ENCODE measurements around the gene WDR4. TPM values are rescaled to one million over a fixed set of nuclear protein-coding genes. Genes with fewer than 3 reads are reported as not detected.
"Not testable (repeated sequence)": the region's sequence is repeated elsewhere in the genome, so short reads cannot be mapped to it uniquely, and the experiment has no call there.

The WDR4 gene
- total RNA-seq, 2 experiments from 2014 or later: 18.2 to 18.5 TPM

- Mint-ChIP-seq H3K4me1 (no peaks in the 10 kb centered on the region), H3K9me3 (no peaks in the 10 kb centered on the region), H3K27me3 (peaks cover 24% of the 10 kb centered on the region), H3K4me3 (no peak overlapping the region), H3K27ac (no peak overlapping the region), H3K36me3 (ENCODE audit: low read depth) (no peaks in the 10 kb centered on the region)
- ChIA-PET POLR2A (no interaction called here), CTCF (interaction anchor here (0.8 to 6.3 kb wide), 2 partner anchors 227 to 283 kb away, joined by 3 to 34 read pairs; no protein-coding TSS in a partner anchor)
- DNase-seq: no peak
These were observed 58.5 kb downstream of the WDR4 start for GRCh38 chr21:42820616-42821465.

GRCh38 chr21:42819861-42820615 lies 59.3 kb downstream of the WDR4 start:
- DNase-seq: no peak
- POLR2A ChIA-PET: no interaction called here
- CTCF ChIA-PET: interaction anchor here (0.8 to 6.3 kb wide), 4 partner anchors 37 to 282 kb away, joined by 3 to 34 read pairs (median 3); no protein-coding TSS in a partner anchor
- Mint-ChIP-seq H3K4me3 (no peak overlapping the region), H3K27me3 (peaks cover 16% of the 10 kb centered on the region), H3K27ac (no peak overlapping the region), H3K36me3 (ENCODE audit: low read depth) (peaks cover under 1% of the 10 kb centered on the region), H3K9me3 (peaks cover under 1% of the 10 kb centered on the region), H3K4me1 (no peaks in the 10 kb centered on the region)

DNA sequence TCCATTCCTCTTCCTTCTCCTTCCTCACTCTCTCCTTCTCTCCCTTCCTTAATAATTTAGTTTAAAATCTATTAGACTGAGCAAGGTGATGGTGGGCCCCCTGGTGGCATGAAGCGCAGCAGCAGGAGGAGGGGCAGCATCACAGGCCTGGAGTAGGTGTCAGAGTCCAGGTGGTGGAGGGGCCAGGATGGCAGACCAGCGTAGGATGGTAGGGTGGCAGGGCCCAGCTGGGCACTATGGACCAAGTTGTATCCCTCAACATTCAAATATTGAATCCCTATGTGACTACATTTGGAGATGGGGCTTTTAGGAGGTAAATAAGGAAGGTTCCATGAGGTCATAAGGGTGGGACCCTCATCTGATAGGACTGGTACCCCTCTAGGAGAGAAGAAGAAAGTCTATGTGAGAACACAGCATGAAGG lies 61.0 kb downstream of the WDR4 start:
- Mint-ChIP-seq H3K4me1 (no peaks in the 10 kb centered on the region), H3K9me3 (peaks cover 5% of the 10 kb centered on the region), H3K4me3 (no peak overlapping the region), H3K27me3 (peaks cover 14% of the 10 kb centered on the region), H3K36me3 (ENCODE audit: low read depth) (peaks cover 2% of the 10 kb centered on the region), H3K27ac (no peak overlapping the region)
- ChIA-PET CTCF (interaction anchor here (0.8 to 6.3 kb wide), 6 partner anchors 9 to 225 kb away, joined by 3 to 34 read pairs (median 3); partner anchors contain the start of gene PKNOX1), POLR2A (no interaction called here)
- DNase-seq: peak; percentile 63

DNA sequence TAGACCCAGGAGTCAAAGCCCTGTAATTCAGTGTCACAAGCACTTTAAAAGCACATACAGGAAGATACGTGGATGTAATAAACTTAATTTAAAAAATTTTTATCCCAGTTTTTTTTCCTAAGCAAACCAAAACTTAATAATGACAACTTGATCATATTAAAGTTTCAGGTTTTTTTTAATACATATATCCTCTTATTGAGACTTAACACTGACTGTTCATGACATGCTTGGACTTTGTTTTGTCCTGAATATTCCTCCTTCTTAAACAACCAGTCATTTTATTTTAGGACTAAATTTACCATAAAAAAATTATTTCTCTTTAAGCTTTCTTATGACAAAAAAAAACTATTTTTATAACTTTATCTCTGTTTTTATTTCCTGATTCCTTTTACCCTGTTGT lies 64.1 kb downstream of the WDR4 start:
- Mint-ChIP-seq H3K27me3 (peaks cover 18% of the 10 kb centered on the region), H3K27ac (no peak overlapping the region), H3K9me3 (peaks cover 5% of the 10 kb centered on the region), H3K4me1 (no peaks in the 10 kb centered on the region), H3K4me3 (no peak overlapping the region), H3K36me3 (ENCODE audit: low read depth) (peaks cover 2% of the 10 kb centered on the region)
- no peak for DNase-seq
- CTCF ChIA-PET: no interaction called here
- POLR2A ChIA-PET: no interaction called here

- H3K4me3 Mint-ChIP-seq; POLR2A ChIA-PET; H3K9me3 Mint-ChIP-seq; DNase-seq; H3K4me1 Mint-ChIP-seq; H3K27ac Mint-ChIP-seq; H3K36me3 Mint-ChIP-seq (ENCODE audit: low read depth): not testable (repeated sequence)
- H3K27me3 Mint-ChIP-seq: peaks cover 21% of the 10 kb centered on the region
- CTCF ChIA-PET: interaction anchor here (1.2 kb wide), 1 partner anchor 220 kb away, joined by 3 read pairs; no protein-coding TSS in a partner anchor
These were observed 66.7 kb downstream of the WDR4 start for GRCh38 chr21:42812528-42813241.

DNA sequence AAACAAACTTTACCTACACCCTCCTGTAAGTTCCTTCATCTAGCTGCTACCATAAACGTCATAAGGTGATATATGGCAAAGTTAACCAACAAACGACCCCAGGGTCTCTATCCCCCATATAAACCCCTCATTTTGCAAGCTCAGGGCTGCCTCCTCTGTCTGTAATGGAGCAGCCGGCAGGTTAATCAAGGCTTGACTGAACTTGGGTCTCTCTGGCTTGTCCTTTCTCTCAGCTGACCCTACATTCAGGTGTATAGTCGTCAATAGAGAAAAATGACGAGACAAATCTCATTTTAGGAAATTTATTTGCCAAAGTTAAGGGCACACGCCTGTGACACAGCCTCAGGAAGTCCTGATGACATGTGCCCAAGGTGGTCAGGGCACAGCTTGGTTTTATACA lies 67.4 kb downstream of the WDR4 start:
- POLR2A ChIA-PET: no interaction called here
- H3K9me3 Mint-ChIP-seq: peaks cover 5% of the 10 kb centered on the region
- CTCF ChIA-PET: no interaction called here

DNA sequence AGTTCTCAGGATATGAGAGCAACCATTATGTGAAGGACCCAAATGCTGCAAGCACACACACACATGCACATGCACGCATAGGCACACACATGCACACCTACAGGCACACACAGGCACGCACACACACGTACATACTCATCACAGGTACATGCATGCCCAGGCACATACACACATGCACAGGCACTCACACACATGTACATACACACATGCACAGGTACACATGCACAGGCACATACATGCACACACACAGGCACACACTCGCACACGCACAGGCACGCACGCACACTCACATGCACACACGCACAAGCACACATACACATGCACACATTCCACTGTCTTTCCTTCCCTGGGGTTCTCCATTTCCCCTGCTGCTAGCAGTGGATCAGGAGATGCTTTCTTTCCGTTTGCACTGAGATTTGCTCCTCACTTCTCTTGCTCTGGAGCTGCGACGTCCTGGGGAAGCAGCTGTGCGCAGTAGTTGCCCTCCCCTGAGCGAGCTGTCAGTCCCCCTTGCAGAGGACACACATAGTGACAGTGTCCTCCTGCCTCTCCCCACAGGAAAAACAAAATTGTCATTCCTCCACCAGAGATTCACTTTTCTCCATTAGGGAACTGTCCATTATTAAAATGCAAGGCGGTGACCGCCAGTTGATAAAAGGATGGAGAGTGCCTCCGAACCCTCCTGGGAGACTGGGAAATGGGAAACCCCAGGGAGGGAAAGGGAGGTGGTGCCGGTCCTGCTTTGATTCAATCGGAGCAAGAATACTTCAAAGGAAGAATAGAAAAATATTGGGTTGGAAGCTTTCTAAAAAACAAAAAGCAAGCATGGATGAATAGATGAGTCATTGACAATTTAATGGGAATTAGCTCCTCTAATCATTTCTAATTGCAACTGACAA lies 69.5 kb downstream of the WDR4 start:
- peaks cover 2% of the 10 kb centered on the region for H3K9me3 Mint-ChIP-seq
- H3K27me3 Mint-ChIP-seq: peaks cover 28% of the 10 kb centered on the region
- H3K27ac Mint-ChIP-seq: no peak overlapping the region
- ChIA-PET CTCF (no interaction called here), POLR2A (no interaction called here)
- DNase-seq: no peak
- no peaks in the 10 kb centered on the region for H3K4me1 Mint-ChIP-seq
- H3K36me3 Mint-ChIP-seq (ENCODE audit: low read depth): no peaks in the 10 kb centered on the region
- H3K4me3 Mint-ChIP-seq: no peak overlapping the region

More for the DNA sequence above, 67.4 kb downstream of the WDR4 start:
- peaks cover 20% of the 10 kb centered on the region for H3K27me3 Mint-ChIP-seq
- no peak for DNase-seq
- peaks cover 2% of the 10 kb centered on the region for H3K36me3 Mint-ChIP-seq (ENCODE audit: low read depth)
- H3K4me1 Mint-ChIP-seq: no peaks in the 10 kb centered on the region
- no peak overlapping the region for H3K4me3 Mint-ChIP-seq
- no peak overlapping the region for H3K27ac Mint-ChIP-seq

DNA sequence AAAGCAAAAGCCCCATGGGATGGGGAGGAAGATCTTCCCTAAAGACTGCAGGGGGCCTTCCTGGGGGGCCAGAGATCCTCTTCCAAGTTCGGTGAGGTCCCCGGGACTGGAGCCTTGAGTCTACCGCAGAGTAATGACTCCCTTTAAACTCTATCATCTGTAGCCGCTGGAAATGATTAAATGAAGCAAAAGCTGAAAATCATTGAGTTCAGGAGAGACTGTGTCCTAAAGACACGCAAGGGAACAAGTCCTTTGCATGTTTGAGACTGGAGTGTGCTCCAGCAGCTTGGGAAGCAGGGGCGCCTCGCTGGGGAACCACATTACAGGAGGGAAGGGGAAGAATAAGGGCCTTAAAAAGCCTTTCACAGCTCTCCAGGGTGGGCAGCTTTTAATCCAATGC lies 70.2 kb downstream of the WDR4 start:
- H3K27ac Mint-ChIP-seq: no peak overlapping the region

GRCh38 chr21:42807938-42808613 lies 71.3 kb downstream of the WDR4 start:
- CTCF ChIA-PET: no interaction called here
- Mint-ChIP-seq H3K4me1 (no peaks in the 10 kb centered on the region), H3K27ac (no peak overlapping the region), H3K4me3 (no peak overlapping the region), H3K36me3 (ENCODE audit: low read depth) (no peaks in the 10 kb centered on the region), H3K27me3 (peaks cover 30% of the 10 kb centered on the region), H3K9me3 (no peaks in the 10 kb centered on the region)
- POLR2A ChIA-PET: no interaction called here
- DNase-seq: no peak

More for the DNA sequence above, 70.2 kb downstream of the WDR4 start:
- peaks cover 30% of the 10 kb centered on the region for H3K27me3 Mint-ChIP-seq
- no peaks in the 10 kb centered on the region for H3K36me3 Mint-ChIP-seq (ENCODE audit: low read depth)
- H3K4me3 Mint-ChIP-seq: no peak overlapping the region
- ChIA-PET POLR2A (no interaction called here), CTCF (no interaction called here)
- DNase-seq: no peak
- no peaks in the 10 kb centered on the region for H3K4me1 Mint-ChIP-seq
- peaks cover 2% of the 10 kb centered on the region for H3K9me3 Mint-ChIP-seq

- H3K27ac Mint-ChIP-seq; H3K4me1 Mint-ChIP-seq; POLR2A ChIA-PET; H3K9me3 Mint-ChIP-seq; H3K4me3 Mint-ChIP-seq; H3K36me3 Mint-ChIP-seq (ENCODE audit: low read depth); DNase-seq: not testable (repeated sequence)
- peaks cover 30% of the 10 kb centered on the region for H3K27me3 Mint-ChIP-seq
- CTCF ChIA-PET: interaction anchor here (1.0 kb wide), 1 partner anchor 11 kb away, joined by 3 read pairs; no protein-coding TSS in a partner anchor
These were observed 71.9 kb downstream of the WDR4 start for GRCh38 chr21:42807293-42807895.

DNA sequence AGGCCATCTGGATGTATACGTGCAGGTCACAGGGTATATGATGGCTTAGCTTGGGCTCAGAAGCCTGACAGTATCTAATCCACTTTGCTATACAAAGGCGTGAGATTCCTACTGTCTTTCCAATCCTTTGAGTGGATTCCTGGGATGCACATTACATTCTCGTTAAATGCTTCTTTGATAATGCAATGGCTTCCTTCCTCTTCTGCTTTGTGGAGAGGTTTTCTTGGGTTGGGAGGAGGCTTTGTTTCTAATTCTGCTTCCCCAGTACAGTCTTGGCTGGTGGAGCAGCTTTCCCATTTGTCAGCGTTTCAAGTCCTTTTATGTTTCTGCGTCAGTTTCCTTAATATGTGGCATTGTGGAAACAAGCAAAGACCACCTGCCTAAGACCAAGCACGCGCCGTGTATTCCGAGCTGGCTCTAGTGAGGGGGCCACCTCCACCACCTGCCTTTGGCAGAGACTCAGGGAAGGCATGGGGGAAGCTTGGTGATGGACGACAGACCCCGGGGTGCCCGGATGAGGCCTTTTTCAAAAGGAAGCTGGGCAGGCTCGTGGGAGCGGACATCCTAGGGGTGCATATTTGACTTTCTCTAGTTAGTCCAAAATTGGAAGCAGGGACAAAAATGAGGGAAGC lies 72.7 kb downstream of the WDR4 start:
- CTCF ChIA-PET: interaction anchor here (1.0 kb wide), 1 partner anchor 11 kb away, joined by 3 read pairs; no protein-coding TSS in a partner anchor
- POLR2A ChIA-PET: no interaction called here
- no peaks in the 10 kb centered on the region for H3K9me3 Mint-ChIP-seq
- peaks cover 26% of the 10 kb centered on the region for H3K27me3 Mint-ChIP-seq
- DNase-seq: no peak
- H3K36me3 Mint-ChIP-seq (ENCODE audit: low read depth): no peaks in the 10 kb centered on the region
- no peak overlapping the region for H3K27ac Mint-ChIP-seq
- no peak overlapping the region for H3K4me3 Mint-ChIP-seq
- H3K4me1 Mint-ChIP-seq: no peaks in the 10 kb centered on the region

Measured in activated CD4-positive, alpha-beta memory T cell treated with anti-CD3 and anti-CD28 coated beads, Interleukin-2, amount 10 ng/mL, durations not matched to agents 7 days and 5 days (primary cell).